Neural cell (in vitro differentiated cells): ENCODE data around the gene SERPINB10.

Experiments used
- CTCF ChIP-seq: fragments of 450-650 bp; IDR thresholded peaks from 2 replicates; pipeline ENCODE4 v1.5.1; 2014; ENCODE audit warnings: antibody characterized with exemption, mild to moderate bottlenecking, moderate library complexity; ENCODE audit not compliant: poor library complexity, severe bottlenecking
- EP300 ChIP-seq: fragments of 450-650 bp; conservative IDR thresholded peaks from 2 replicates; pipeline ENCODE4 v1.6.1; 2014; ENCODE audit warnings: antibody characterized with exemption, mild to moderate bottlenecking, moderate library complexity; ENCODE audit not compliant: poor library complexity, severe bottlenecking
- EZH2 ChIP-seq: fragments of 200-600, 300-800 bp; shearing (Covaris generic), sonication (generic); IDR thresholded peaks from 2 replicates; pipeline ENCODE4 v1.6.1; 2014; ENCODE audit warnings: antibody characterized with exemption, low read length, borderline replicate concordance, mild to moderate bottlenecking; ENCODE audit not compliant: insufficient read depth, poor library complexity, severe bottlenecking
- MXI1 ChIP-seq: fragments of 450-650 bp; conservative IDR thresholded peaks from 2 replicates; pipeline ENCODE4 v1.6.1; 2014; ENCODE audit warnings: antibody characterized with exemption, mild to moderate bottlenecking; ENCODE audit not compliant: poor library complexity, severe bottlenecking
- POLR2AphosphoS5 ChIP-seq: IDR thresholded peaks from 2 replicates; pipeline ENCODE4 v1.6.1; 2012
- RAD21 ChIP-seq: fragments of 450-650 bp; conservative IDR thresholded peaks from 2 replicates; pipeline ENCODE4 v1.6.1; 2014; ENCODE audit warnings: antibody characterized with exemption, mild to moderate bottlenecking, moderate library complexity
- REST ChIP-seq: IDR thresholded peaks from 2 replicates; pipeline ENCODE4 v1.6.1; 2012; ENCODE audit warnings: borderline replicate concordance
- SMC3 ChIP-seq: fragments of 450-650 bp; conservative IDR thresholded peaks from 2 replicates; pipeline ENCODE4 v1.6.1; 2014; ENCODE audit warnings: antibody characterized with exemption, mild to moderate bottlenecking, moderate library complexity; ENCODE audit not compliant: poor library complexity
- TAF1 ChIP-seq: IDR thresholded peaks from 2 replicates; pipeline ENCODE4 v1.6.1; 2012; ENCODE audit warnings: low read depth

DNA sequence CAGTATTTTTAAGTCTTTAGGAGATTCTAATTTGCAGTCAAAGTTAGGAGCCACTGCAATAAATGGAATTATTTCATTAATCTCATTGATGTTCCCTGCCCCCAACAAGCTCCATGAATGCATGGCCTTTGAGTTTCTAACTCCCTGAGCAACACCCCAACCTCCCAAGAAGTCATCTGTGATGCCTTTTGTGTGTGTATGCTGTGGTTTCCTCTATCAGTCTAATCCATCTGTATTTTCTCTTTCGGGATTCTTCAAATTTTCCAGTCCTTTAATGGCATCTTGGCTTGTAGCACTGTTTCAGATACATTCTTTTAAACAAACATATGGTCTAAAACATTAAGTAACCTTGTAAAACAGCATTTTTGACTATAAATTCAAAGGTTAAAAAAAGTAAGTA lies 16.8 kb downstream of the SERPINB10 start:
- TF ChIP-seq CTCF = no peak
- no peak for TF ChIP-seq MXI1
- TF ChIP-seq SMC3 = no peak
- TF ChIP-seq POLR2AphosphoS5 = no peak
- no peak for TF ChIP-seq EP300
- no peak for TF ChIP-seq REST
- TF ChIP-seq EZH2 = no peak
- TF ChIP-seq TAF1 = no peak
- TF ChIP-seq RAD21 = no peak
